ENCODE results near the gene KLHL3.

The KLHL3 gene

DNA sequence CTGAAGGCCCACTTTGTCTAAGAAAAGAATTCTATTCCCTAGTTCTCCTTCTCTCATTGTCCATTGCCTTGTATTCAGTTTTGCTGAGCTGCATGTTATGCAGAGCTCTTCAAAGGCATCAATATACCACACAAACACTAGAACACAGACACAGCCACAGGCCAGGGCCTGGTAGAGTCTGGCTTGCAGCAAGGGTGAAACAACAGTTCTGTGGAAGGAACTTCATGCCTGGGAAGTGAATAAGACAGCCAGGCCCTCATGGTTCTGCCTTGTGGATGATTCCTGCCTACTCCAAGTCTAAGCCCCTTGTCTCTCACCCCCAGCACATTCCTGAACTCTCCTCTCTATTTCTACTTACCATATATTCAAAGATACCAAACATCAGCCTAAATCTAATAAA lies 30.8 kb downstream of the KLHL3 start:
- no peak for DNase-seq

DNA sequence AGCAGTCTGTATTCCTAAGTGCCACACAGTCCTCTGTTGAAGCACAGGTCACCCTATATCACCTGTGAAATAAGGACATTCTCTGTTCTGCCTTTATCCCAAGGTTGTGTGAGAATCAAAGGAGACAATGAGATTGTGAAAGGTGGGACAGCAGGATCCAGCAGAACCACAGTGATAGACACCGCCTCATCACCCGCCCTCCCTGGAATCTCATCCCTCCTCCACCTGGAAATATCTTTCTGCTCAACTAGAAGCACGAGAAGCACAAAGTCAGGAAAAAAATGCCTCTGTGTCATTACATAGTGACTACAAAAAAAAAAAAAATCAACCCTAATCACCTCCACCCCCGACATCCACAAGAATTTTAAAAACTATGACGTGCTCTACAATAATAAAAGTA lies 32.3 kb downstream of the KLHL3 start:
- no peak for DNase-seq

DNA sequence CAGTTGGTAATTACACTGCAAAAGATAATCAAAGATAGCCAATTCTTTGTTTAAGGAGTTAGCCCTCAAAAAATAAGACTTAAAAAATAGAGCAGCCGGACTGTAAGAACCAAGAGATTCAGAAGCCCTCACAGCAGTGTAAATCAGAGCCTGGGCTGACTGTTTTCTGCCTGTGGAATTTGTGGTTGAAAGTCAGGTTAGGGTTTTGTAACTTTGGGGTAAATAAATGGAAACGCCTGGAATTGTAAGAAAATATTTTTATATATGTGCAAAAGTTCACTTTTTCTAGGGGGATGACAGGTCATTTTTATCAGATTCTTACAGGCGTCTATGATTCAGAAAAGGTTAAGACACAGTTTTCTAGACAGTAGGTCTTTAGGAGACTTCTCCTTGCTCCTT lies 35.6 kb downstream of the KLHL3 start:
- DNase-seq: no peak

DNA sequence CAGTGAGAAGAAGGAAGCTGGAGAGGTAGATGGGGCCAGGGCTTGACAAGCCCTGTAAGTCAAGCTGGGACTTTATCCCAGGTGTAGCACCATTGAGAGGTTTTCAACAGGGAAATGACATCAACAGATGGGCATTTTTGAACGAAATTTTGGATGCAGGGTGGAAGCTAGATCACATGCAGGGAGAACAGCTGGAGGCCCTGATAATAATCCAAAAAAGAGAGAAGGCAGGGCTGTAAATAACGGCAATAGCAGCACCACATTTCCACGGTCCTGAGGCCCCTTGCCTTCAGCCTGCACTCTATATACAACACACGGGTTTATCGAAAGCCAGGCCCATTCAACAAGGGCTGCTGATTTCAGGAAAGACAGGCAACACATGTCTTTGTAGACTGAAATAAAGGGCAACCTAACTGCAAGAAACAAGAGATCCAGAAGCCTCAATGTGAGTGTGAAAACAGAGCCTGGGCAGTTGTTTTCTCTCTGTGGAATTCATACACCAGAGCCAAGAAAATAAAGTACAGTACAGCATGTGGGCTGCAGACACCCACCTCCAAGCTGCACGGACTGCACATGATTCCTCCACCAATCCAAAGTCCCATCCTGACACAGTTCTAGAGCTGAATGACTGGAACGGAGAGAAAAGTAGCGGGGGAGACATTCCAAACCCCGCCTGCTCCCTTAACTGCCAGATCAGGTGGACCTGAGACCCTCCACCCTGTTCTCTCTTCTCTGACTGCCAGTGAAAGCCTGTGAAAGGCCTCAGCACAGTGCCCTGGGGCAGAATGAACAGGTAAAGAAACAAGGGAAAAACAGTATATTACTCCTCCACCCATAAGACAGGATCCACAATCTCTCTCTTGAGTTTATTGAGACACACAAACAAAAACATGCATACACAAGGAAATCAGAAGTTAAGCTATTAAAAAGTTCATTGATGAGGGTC lies 36.3 kb downstream of the KLHL3 start:
- DNase-seq: no peak

DNA sequence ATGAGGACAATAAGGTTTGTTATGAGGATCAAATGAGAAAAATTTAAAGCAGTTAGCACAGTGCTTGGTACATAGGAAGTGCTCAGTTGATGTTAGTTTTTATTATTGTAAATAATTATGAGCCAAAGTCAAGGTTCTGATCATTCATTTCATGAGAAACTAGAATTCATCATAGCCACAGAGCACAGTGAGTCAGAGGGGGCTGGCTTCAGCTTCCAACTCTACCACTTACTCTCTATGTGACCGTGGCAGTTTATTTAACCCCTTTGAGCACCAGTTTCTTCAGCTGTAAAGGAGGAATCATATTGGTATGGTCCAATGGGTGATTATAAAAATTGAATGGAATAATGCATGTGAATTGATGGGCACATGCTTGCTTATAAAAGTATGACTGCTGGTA lies 39.4 kb downstream of the KLHL3 start:
- DNase-seq: no peak

DNA sequence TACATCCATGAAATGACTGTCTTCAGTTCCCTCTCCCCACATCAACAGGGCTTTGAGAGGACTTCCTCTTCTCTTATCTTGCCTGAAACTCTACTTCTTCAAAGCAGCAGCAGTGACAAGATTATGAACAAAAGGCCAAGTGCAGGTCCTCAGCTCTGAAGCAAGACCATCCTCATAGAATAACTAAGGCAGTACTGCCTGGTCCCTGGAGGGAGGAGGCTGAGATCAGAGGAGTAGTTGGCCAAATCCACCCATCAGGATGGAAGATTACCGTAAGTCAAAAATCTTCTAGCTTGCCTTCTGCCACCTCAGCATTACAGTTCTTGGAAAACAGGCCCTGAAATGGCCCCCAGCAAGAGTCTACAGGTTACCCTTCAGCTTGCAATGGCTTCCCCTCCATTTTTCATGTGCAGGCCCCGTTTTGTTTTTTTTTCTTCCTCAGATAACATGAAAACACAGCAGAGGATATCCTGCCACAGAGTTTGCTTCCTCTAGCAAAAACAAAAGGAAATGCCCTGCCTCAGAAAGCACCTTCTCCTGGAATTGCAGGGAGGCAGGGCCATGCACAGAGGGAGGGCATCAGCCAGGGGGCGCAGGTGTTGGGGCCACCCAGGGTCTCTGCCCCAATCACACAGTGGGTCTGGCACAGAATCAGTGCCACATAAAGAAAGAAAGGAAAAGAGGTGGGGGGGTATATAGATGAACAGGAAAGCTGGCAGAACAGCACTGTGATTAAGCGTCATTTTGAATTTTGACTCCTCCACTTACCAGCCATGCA lies 40.0 kb downstream of the KLHL3 start:
- DNase-seq: no peak

DNA sequence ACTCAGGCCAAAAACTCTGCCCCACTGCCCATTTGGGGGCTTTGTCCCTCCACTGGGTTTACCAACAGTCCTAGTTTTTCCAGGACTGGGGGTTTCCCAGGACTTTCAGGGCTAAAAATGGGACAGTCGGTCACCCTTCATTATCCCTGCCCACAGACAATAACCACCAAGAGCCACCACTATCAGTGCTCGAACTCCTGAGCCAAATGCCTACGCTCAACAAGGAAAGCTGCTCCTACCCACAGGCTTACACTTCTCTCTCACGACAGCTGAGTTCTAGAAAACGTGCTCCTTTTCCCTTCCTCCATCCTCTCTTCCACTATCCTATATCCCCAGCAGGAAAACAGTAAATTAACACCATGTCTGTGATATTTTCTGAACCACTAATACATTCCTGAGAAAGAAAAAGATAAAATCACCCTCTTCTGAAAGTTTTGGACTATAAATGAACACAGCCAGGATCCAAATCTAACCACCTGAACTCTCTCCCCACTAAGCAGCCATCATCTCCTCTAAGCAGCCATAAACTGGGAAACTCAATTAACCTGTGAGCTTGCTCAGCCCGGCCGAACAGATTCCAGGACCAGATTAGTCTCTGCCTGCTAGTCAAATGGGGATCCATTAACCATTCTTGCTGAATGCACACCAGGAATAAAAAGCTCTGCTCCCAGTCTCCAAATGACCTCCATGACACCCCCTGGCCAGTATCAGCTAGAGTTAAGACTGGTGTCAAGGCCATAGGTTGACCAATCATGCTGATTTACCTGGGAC lies 41.8 kb downstream of the KLHL3 start:
- DNase-seq: no peak

DNA sequence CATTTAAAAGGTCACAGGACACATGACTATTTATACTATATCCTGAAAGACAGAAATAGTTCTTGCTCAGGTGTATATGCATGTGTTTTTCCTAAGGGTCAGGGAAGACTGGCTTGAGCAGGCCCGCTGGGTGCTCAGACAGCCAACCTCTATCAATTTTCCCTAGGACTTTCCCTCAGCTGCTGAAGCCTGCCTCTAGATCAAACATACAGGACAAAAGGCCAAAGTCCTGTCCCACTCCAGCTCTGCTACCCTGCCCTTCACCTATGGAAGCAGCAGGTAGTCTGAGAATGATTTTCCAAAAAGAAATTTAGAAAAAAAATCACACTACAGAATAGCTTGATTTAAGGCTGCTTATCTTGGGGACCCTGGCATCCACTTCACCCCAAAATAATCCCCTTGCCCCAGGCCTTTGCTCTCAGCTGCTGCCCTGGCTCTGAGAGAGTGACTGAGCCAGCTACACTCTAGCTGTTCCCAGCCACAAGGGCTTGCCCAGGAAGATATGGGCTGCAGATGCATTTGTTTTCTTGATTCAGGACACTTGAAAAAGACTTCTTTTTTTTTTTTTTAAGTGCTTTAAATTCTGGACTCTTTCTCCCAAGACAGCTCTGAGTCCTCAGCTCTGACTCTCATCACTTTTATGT lies 42.5 kb downstream of the KLHL3 start:
- DNase-seq: no peak

DNA sequence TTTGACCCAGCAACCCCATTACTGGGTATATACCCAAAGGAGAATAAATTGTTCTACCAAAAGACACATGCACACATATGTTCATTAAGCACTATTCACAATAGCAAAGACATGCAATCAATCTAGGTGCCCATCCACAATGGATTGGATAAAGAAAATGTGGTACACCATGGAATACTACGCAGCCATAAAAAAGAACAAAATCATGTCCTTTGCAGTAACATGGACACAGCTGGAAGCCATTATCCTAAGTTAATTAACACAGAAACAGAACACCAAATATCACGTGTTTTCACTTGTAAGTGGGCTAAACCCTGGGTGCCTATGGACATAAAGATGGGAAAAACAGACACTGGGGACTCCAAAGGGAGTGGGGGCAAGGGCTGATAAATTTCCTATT lies 46.6 kb downstream of the KLHL3 start:
- DNase-seq: no peak

DNA sequence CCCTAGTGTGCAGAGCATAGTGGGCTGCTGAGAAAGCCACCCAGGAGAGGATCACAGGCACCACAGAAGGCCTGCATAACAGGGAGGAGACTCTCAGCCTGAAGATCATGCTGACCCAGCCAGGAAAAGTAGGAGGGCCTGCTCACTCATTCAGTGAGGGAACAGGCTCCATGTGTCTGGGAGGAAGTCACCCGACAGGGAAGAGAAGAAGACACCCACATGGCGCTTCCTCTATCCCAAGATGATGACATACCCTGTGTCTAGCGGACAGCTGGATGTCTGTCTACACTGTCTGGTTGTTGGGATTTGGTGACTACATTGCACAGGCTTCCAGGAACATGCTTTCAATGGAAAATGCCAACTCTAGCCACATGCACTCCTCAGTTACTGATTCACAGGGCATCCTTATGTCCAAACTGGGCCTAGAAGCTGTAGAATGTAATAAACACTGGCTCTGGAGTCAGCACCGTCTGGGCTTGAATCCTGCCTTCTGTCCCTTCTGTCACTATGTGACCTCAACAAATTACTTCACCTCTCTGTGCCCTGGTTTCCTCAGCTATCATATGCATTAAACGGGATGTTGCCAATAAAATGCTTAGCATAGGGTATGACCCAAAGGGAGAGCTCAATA lies 47.6 kb downstream of the KLHL3 start:
- DNase-seq: no peak

DNA sequence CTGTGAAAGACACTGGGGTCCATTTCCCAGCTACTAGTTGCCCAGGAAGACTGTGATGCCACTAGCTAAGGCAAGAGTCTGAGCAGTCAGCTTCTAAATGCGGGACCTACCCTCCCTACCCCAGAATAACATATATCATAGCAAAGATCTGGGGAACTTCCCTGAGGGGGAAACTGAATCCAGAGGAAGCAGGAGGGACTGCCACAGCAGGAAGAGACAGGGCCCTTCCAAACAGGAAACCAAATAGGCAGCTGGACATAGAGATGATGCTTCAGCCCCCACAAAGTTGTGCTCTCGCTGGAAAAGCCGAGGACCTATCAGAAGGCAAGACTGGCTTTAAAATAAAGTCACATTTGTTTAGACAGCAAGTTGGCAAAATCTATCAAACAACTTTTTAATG lies 51.1 kb downstream of the KLHL3 start:
- no peak for DNase-seq

DNA sequence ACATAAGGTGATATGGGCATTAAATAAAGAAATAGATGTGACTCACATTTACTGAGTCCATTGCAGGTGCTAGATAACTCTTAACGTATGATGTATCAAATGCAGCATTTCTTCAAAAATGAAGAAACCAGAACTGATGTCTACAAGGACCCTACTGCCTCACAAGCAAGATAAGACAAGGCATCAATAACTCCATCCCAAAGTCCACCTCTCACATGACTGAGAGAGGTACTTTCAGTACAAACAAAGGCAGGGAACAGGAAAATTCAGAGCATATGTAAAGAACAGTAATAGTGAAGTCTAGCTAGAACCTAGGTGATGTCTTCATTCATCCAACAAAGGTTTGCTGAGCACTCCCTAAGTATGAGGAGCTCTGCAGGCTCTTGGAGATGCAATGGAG lies 54.7 kb downstream of the KLHL3 start:
- no peak for DNase-seq

DNA sequence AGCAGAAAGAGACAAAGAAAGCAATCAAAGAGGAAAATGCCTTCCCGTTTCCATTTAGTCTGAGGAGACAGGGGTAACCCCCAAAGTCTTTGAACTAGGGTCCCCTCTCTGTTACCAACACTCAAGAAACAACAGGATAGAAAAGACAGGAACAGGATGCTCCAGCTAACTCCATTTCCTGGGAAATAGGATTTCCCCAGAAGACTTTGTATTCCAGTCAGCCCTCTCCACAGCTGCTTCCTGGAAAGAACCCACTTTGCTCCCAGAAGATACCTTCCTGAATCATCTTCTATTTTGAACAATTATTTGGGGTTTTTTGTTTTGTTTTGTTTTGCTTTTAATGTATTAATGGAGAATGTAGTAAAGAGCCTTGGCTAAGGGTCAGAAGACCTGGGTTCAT lies 56.0 kb downstream of the KLHL3 start:
- no peak for DNase-seq

DNA sequence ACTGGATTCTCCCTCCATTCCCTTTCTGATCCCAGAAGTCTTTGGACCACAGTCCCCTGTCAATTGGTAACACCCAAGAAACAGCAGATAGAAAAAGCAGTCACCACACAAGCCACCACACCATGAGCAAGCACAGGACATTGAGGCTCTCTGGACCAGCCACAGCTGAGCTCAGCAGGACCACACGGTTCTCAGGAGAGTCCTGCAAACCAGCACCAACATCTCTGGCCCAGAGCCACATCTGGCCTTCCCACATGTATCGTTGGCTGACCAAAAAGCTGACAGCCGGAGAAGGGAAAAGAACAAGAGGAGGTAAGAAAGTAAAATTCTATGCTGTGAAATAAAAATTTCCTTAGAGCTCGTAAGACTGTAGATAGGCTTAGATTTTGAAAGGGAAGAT lies 56.7 kb downstream of the KLHL3 start:
- DNase-seq: no peak

DNA sequence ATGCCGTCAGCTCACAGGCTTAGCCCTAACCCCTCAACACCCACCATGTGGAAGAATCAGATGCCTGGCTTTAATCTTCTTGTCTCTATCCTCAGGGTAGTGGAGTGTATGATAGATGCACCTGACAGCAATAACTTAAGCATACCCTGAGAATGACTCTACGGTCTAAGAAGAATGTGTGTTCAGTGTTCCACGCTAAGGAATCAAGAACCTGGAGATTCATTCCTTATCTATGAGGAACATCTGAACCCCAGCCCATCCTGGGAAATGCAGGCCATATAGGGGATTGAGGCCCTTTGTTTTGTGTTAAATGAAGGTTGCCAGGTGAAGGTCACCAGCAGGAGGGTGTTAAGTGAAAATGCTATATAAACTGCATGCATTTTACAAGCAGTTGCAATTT lies 63.0 kb downstream of the KLHL3 start:
- no peak for DNase-seq

DNA sequence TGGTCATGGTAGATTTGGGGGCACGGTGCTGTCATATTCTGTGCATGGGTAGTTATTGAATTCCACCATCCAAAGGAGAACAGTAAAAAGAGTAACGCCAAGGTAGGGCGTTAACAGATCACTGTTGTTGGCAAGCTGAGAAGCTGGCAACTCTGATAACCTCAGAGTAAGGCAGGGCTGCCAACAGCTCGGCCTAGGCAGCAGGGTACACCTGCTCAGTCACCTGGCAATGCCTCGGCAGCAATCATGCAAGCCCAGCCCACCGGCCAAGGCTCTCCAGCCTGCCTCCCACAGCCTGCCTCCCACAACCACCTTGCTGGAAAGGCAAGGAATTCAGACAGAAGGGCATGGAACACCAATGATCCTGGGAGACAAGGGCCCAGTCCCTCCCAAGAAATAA lies 63.9 kb downstream of the KLHL3 start:
- DNase-seq: no peak

DNA sequence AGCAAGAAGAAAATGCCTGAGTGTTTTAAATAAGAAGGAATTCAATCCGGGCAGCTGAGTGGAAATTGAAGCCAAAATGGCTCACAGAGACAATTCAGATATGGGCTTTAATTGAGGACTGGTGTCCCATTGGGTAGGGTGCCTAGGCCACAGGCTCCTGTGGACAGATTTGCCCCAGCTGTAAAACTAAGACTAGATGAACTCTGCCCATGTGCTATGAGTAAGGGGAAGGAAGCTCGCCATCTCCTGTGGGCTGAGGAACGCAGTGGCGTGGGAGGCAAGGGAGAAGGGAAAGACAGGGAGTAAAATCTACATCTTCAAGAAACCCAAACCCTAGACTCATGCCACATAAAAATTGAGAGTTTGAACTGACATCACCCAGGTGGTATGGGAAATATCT lies 66.1 kb downstream of the KLHL3 start:
- no peak for DNase-seq

DNA sequence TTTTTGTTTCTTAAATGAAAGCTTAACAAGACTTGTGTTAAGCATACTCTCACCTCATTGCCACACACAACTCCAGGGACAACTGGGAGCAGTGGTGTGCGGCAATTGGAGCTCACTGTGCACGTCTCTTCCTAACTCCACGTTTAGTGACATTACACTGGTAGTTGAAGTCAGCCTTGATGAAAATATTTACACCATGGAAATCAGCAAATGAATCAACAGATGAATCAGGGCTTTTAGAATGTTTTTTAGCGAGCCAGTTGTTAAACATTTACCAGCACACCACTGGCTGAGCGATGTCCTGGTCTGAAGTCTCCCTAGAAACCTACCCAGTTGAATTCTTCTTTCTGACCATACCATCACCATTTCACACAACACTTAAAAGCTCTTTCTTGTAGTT lies 67.3 kb downstream of the KLHL3 start:
- no peak for DNase-seq

DNA sequence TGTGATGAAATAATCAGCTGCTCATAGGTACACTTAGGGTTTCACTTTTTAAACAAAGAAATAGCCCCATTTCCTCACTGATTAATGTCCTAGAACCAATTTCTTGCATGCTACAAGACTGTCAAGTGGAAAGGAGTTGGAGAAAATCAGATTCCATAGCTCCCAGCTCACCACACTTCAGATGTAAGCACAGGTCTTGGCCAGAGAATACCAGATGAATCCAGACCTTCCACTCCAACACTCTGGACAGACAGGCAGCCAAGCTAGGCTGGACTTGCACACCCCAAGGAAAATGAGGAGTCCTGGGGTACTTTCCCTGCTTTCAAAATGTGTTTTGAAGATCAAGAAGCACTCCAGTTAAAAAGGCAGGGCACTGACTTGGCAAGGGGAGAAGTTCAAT lies 68.5 kb downstream of the KLHL3 start:
- DNase-seq: no peak

DNA sequence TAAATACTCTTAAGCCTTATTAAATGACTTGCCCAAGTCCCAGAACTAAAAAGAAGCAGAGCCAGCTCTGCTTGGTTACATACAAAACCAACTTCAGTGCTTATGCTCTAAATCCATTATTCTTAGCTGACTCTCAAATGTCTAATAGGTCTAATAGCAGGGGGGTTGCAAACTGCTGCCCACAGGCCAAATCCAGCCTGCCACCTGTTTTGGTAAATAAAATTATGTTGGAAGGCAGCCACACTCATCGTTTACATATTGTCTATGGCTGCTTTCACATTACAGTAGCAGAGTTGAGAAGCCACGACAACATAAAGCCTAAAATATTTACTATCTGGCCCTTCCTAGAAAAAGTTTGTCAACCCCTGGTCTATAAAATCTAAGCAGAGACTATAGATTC lies 69.0 kb downstream of the KLHL3 start:
- DNase-seq: peak in 1 of 3 experiments; percentile 10

DNA sequence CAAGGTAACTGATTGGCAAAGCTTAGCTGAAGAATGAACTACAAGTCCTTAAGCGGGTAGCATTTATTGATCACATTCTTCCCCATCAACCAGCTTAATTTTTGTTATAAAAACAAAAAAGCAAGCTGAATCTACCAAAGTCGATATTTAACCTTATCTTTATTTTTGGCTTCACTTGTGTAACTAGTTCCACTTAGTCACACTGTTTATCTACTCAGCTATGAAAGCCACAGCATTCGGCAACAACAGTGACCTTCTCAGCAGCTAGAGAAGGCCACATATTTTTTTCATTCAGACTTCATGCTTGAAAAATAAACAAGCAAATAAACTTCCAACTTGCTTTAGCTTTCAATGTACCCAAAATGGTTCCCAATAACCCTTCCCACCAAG lies 69.4 kb downstream of the KLHL3 start:
- no peak for DNase-seq

DNA sequence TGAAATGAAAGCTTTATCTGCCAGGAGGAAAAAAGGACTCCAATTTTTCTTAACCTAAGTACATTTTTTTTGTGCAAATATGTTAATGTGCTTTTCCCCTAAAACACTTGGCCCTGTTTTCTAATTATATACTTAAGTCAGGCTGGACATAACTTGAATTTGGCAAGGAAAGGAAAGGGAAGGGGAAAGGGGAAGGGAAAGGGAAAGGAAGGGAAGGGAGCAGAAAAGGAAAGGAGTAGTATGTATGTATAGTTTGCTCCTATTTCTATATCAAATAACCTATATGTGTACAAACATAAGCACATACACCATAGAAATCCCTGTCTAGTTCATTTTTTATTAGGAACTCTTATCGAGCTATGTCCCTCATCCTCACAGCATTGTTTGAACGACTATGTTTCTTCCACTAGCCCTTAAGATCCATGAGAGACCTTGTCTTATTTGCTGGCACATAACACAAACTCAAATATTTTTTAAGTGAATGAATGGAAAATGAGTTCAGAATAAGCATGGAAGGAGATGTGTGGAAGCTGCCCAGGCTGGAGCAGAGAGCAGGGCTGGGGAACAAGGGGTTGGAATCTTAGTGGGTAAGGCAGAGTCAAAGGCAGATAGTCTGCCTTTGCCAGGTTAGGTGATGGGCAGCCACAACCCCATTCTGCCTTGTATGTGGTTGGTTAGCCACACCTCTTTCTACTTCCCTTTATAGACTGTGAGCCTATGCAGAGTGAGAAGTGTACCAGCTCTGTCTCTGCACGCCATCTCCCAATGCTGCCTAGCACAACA lies 70.0 kb downstream of the KLHL3 start:
- no peak for DNase-seq

Measured in NCI-H1417 (cell line).